Liver (tissue), 9 donors: ENCODE data around the gene TAB2. TPM values are rescaled to one million over a fixed set of nuclear protein-coding genes. Genes with fewer than 3 reads are reported as not detected.

ENCODE experiments used
- DNase-seq: peaks from one replicate; pipeline ENCODE4 v3.0.0-alpha.2; 2017; ENCODE audit warnings: low spot score
- H3K27ac ChIP-seq, 2 donors: one replicate each; pipeline ENCODE4 v1.7.0; 2013; ENCODE audit warnings: inconsistent platforms in 2 of 2, low read length in 2 of 2, control low read depth in 1 of 2, low read depth in 1 of 2, mild to moderate bottlenecking in 1 of 2
- H3K27me3 ChIP-seq, 4 donors: one replicate each; pipeline versions ENCODE4 v1.6.1 to v1.7.0; 2013; ENCODE audit warnings: low read length in 3 of 4, inconsistent platforms in 1 of 4, mild to moderate bottlenecking in 1 of 4, moderate library complexity in 1 of 4; ENCODE audit not compliant: control insufficient read depth in 4 of 4, insufficient read depth in 4 of 4
- H3K36me3 ChIP-seq, 4 donors: one replicate each; pipeline versions ENCODE4 v1.6.1 to v1.7.0; 2013; ENCODE audit warnings: low read length in 3 of 4, mild to moderate bottlenecking in 3 of 4, low read depth in 1 of 4, moderate library complexity in 1 of 4; ENCODE audit not compliant: control insufficient read depth in 4 of 4, insufficient read depth in 3 of 4
- H3K4me1 ChIP-seq, 4 donors: one replicate each; pipeline versions ENCODE4 v1.6.1 to v1.7.0; 2013; ENCODE audit warnings: low read length in 3 of 4, mild to moderate bottlenecking in 3 of 4, moderate library complexity in 1 of 4; ENCODE audit not compliant: control insufficient read depth in 4 of 4, insufficient read depth in 4 of 4
- H3K4me3 ChIP-seq, 3 donors: one replicate each; pipeline versions ENCODE4 v1.6.1 to v1.7.0; 2013; ENCODE audit warnings: low read length in 3 of 3, control low read depth in 1 of 3, low read depth in 1 of 3, mild to moderate bottlenecking in 1 of 3
- H3K9ac ChIP-seq, 2 donors: one replicate each; pipeline ENCODE4 v1.7.0; 2013; ENCODE audit warnings: low read length in 2 of 2, mild to moderate bottlenecking in 2 of 2, moderate library complexity in 2 of 2, control low read depth in 1 of 2, low read depth in 1 of 2
- H3K9me3 ChIP-seq, 4 donors: one replicate each; pipeline versions ENCODE4 v1.6.1 to v1.7.0; 2013; ENCODE audit warnings: low read length in 3 of 4; ENCODE audit not compliant: control insufficient read depth in 4 of 4
- CTCF ChIP-seq: fragments of 150-350 bp; IDR thresholded peaks from 2 replicates; pipeline ENCODE4 v1.5.1; 2017; ENCODE audit warnings: improper control_type of control experiment, low read depth, low read length; ENCODE audit not compliant: missing input control
- EGR1 ChIP-seq, 2 donors: IDR thresholded peaks; 2 replicates each; pipeline ENCODE4 v1.6.1; 2016 to 2018; ENCODE audit warnings: antibody characterized with exemption in 2 of 2, low read depth in 2 of 2
- FOXA1 ChIP-seq: IDR thresholded peaks from 2 replicates; pipeline ENCODE4 v1.6.1; 2016; ENCODE audit warnings: antibody characterized with exemption
- FOXA2 ChIP-seq: IDR thresholded peaks from 2 replicates; pipeline ENCODE4 v1.6.1; 2016; ENCODE audit warnings: antibody characterized with exemption
- GABPA ChIP-seq, 2 donors: IDR thresholded peaks in 1 of 2; conservative IDR thresholded peaks in 1 of 2; 2 replicates each; pipeline ENCODE4 v1.6.1; 2016; ENCODE audit warnings: antibody characterized with exemption in 2 of 2, mild to moderate bottlenecking in 1 of 2, moderate library complexity in 1 of 2
- HNF4A ChIP-seq, 2 donors: conservative IDR thresholded peaks; 2 replicates each; pipeline ENCODE4 v1.6.1; 2016; ENCODE audit warnings: antibody characterized with exemption in 2 of 2, mild to moderate bottlenecking in 2 of 2
- HNF4G ChIP-seq: IDR thresholded peaks from 2 replicates; pipeline ENCODE4 v1.6.1; 2016; ENCODE audit warnings: antibody characterized with exemption
- JUND ChIP-seq, 2 donors: IDR thresholded peaks; 2 replicates each; pipeline ENCODE4 v1.6.1; 2016; ENCODE audit warnings: antibody characterized with exemption in 2 of 2
- MAX ChIP-seq: IDR thresholded peaks from 2 replicates; pipeline ENCODE4 v1.6.1; 2016; ENCODE audit warnings: antibody characterized with exemption
- NR2F2 ChIP-seq: IDR thresholded peaks from 2 replicates; pipeline ENCODE4 v1.6.1; 2016; ENCODE audit warnings: antibody characterized with exemption
- RAD21 ChIP-seq, 2 donors: IDR thresholded peaks; 2 replicates each; pipeline ENCODE4 v1.6.1; 2016; ENCODE audit warnings: antibody characterized with exemption in 2 of 2, mild to moderate bottlenecking in 2 of 2
- RXRA ChIP-seq, 2 donors: IDR thresholded peaks; 2 replicates each; pipeline ENCODE4 v1.6.1; 2017 to 2018; ENCODE audit warnings: antibody characterized with exemption in 2 of 2, mild to moderate bottlenecking in 1 of 2
- SP1 ChIP-seq: IDR thresholded peaks from 2 replicates; pipeline ENCODE4 v1.6.1; 2018; ENCODE audit warnings: antibody characterized with exemption, mild to moderate bottlenecking
- TAF1 ChIP-seq: conservative IDR thresholded peaks from 2 replicates; pipeline ENCODE4 v1.6.1; 2016; ENCODE audit warnings: antibody characterized with exemption, mild to moderate bottlenecking
- YY1 ChIP-seq: IDR thresholded peaks from 2 replicates; pipeline ENCODE4 v1.6.1; 2016; ENCODE audit warnings: antibody characterized with exemption, mild to moderate bottlenecking
- ZBTB33 ChIP-seq: IDR thresholded peaks from 2 replicates; pipeline ENCODE4 v1.6.1; 2016; ENCODE audit warnings: antibody characterized with exemption
- WGBS: extraction: QIAGEN DNeasy Blood & Tissue Kit; methylation state at CpG from one replicate; pipeline ENCODE4 v1.1.7; 2013; 5-methylcytosine and 5-hydroxymethylcytosine counted together
- polyA plus RNA-seq, 2 donors: library from polyadenylated mRNA; stranded (reverse) in 1 of 2; unstranded in 1 of 2; fragments of 200-250 nt in 1 of 2; fragments of >200 nt in 1 of 2; fragmentation: Nextera tagmentation in 1 of 2; extraction: Ambion mirVana in 1 of 2; gene quantifications; one replicate each; pipeline versions ENCODE4 v1.2.1 to v1.2.3, GENCODE V29; 2013 to 2015
- total RNA-seq, 2 donors: library from RNA; depleted of rRNA; stranded (reverse); fragments of >200 nt; gene quantifications; one replicate each; pipeline ENCODE4 v1.2.3, GENCODE V29; 2014
- TF ChIP-seq, protein P1 (sequence below): IDR thresholded peaks from 2 replicates; pipeline ENCODE4 v1.6.1; 2016; ENCODE audit warnings: antibody characterized with exemption, mild to moderate bottlenecking
- TF ChIP-seq, protein P2 (sequence below): IDR thresholded peaks from 2 replicates; pipeline ENCODE4 v1.6.1; 2016; ENCODE audit warnings: antibody characterized with exemption
- donor health status: healthy.
- donor health status: healthy.
- donor health status: healthy.
- donor health status: healthy.
- donor health status: healthy.

TAB2 gene
- total and polyA plus RNA-seq, 4 donors, result 10.5 to 25.6 (median 18.0) TPM

DNA sequence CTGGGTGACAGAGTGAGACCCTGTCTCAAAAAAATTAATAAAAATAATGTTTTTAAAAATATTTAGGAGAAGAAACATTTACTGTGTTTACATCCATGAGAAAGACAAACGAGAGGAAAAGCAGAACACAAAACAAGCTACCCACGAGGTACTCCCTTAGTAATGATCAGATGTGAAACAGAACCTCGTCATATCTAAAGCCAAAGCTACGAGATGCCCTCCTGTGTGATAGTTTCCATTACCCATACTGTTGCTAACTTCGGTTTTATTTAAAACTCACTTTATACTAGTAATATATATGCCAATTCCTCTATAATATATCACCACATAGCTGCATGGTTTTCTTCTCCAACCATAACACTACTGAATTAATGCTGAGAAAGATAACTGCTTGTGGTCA, 103.6 kb downstream of the TAB2 start (continued):
- no peak for TF ChIP-seq ZBTB33
- TF ChIP-seq NR2F2, result no peak
- TF ChIP-seq FOXA2, result no peak
- no peak for TF ChIP-seq HNF4A (conservative IDR thresholded peaks at IDR 0.05)
- no peak for TF ChIP-seq EGR1 (IDR thresholded peaks at IDR 0.05; ENCODE audit: low read depth in 2 of 2)

- Histone ChIP-seq H3K9ac (no peak overlapping the region), H3K4me3 (no peak overlapping the region), H3K27me3 (no peaks in the 10 kb centered on the region), H3K36me3 (no peaks in the 10 kb centered on the region), H3K9me3 (no peaks in the 10 kb centered on the region), H3K27ac (no peak overlapping the region), H3K4me1 (peaks cover 0 to 10% (median 5%) of the 10 kb centered on the region in 4 donors)
- 94% methylated on average over 4 of the region's 4 CpGs for WGBS
- TF ChIP-seq RXRA (IDR thresholded peaks at IDR 0.05) (no peak), YY1 (no peak), FOXA2 (no peak), JUND (IDR thresholded peaks at IDR 0.05) (no peak), ZBTB33 (no peak), NR2F2 (no peak), MAX (no peak), EGR1 (IDR thresholded peaks at IDR 0.05; ENCODE audit: low read depth in 2 of 2) (no peak), GABPA (IDR thresholded peaks at IDR 0.05 in 1 of 2, conservative IDR thresholded peaks at IDR 0.05 in 1 of 2) (no peak), FOXA1 (no peak), RAD21 (IDR thresholded peaks at IDR 0.05) (no peak), CTCF (no peak), SP1 (no peak), HNF4A (conservative IDR thresholded peaks at IDR 0.05) (no peak), HNF4G (no peak), TAF1 (no peak)
- TF ChIP-seq, protein P1, sequence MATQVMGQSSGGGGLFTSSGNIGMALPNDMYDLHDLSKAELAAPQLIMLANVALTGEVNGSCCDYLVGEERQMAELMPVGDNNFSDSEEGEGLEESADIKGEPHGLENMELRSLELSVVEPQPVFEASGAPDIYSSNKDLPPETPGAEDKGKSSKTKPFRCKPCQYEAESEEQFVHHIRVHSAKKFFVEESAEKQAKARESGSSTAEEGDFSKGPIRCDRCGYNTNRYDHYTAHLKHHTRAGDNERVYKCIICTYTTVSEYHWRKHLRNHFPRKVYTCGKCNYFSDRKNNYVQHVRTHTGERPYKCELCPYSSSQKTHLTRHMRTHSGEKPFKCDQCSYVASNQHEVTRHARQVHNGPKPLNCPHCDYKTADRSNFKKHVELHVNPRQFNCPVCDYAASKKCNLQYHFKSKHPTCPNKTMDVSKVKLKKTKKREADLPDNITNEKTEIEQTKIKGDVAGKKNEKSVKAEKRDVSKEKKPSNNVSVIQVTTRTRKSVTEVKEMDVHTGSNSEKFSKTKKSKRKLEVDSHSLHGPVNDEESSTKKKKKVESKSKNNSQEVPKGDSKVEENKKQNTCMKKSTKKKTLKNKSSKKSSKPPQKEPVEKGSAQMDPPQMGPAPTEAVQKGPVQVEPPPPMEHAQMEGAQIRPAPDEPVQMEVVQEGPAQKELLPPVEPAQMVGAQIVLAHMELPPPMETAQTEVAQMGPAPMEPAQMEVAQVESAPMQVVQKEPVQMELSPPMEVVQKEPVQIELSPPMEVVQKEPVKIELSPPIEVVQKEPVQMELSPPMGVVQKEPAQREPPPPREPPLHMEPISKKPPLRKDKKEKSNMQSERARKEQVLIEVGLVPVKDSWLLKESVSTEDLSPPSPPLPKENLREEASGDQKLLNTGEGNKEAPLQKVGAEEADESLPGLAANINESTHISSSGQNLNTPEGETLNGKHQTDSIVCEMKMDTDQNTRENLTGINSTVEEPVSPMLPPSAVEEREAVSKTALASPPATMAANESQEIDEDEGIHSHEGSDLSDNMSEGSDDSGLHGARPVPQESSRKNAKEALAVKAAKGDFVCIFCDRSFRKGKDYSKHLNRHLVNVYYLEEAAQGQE, result no peak
- TF ChIP-seq, protein P2, sequence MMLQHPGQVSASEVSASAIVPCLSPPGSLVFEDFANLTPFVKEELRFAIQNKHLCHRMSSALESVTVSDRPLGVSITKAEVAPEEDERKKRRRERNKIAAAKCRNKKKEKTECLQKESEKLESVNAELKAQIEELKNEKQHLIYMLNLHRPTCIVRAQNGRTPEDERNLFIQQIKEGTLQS, result no peak
- DNase-seq, result no peak
Observed at GRCh38 chr6:149422581-149422980, 105.1 kb downstream of the TAB2 start.
